Right renal cortex interstitium (tissue), 3 donors: ENCODE data around the gene LRRC14B. TPM values are rescaled to one million over a fixed set of nuclear protein-coding genes. Genes with fewer than 3 reads are reported as not detected.
"Not testable (repeated sequence)": the region's sequence is repeated elsewhere in the genome, so short reads cannot be mapped to it uniquely, and the experiment has no call there.

Source experiments
- DNase-seq, 3 donors: peaks; one replicate each; pipeline ENCODE4 v3.0.0-alpha.2; 2013; ENCODE audit warnings: low read depth in 3 of 3, low spot score in 2 of 3
- polyA plus RNA-seq, 3 donors: library from polyadenylated mRNA; unstranded; fragments of 120-200 nt; gene quantifications; one replicate each; pipeline ENCODE4 v1.2.1, GENCODE V29; 2013; ENCODE audit not compliant: insufficient read length in 3 of 3

The LRRC14B gene
- polyA plus RNA-seq, 3 donors = 0.08 TPM; not detected in 2

- DNase-seq = no peak
Observed at GRCh38 chr5:230711-231110, 39.4 kb downstream of the LRRC14B start.

DNA sequence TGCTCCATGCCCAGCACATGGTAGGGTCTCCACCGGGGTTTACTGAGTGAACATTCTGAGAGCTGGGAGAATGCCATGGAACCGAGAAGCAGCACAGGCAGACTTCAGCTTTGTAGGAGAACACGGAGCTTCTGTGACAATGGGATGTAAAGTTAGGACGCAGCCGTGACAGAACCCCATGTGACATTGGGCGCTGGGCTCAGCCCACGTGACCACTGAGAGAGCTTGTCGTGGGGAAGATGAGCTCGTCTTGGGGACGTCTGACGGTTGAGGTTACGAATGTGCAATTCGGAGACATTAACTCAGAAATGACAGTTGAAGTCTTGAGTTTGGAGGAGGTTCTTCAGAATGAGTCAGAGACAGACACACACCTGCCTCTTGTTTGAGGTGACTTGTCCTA is 40.4 kb downstream of the LRRC14B start:
- no peak for DNase-seq

DNA sequence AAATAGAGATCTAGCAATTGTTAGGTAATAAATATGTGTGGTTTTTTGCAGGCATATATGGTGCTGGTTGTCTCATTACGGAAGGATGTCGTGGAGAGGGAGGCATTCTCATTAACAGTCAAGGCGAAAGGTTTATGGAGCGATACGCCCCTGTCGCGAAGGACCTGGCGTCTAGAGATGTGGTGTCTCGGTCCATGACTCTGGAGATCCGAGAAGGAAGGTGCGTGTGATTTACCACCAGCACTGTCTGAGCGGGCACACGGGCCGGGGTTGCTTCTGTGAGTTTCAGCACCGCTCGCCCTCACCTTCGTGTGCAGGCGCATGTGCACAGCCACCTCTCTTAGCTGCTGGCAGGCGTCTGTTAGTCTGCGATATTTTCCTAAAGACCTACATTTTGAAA is 42.1 kb downstream of the LRRC14B start:
- DNase-seq = not testable (repeated sequence)

- no peak for DNase-seq
Observed at GRCh38 chr5:234450-234849, 43.2 kb downstream of the LRRC14B start.

DNA sequence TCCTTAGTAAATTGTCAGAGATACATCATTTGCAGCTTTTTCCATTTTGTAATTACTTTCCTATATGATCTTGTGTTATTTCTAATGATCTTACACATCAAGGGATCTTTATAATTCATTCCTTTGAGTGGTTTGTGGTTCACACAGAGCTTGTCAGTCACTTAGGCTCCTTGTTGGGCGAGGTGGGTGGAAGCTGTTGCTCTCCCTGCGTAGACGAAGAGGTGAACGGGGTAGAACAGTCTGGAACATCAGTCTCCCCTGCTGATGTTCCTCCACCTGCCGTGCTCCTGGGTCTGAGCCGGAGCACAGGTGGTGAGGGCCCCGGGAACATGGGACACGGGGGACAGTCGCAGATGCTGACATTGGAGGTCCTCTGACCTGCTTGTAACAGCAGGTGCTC is 44.2 kb downstream of the LRRC14B start:
- not testable (repeated sequence) for DNase-seq

GRCh38 chr5:237931-238330 is 46.6 kb downstream of the LRRC14B start:
- DNase-seq = not testable (repeated sequence)

DNA sequence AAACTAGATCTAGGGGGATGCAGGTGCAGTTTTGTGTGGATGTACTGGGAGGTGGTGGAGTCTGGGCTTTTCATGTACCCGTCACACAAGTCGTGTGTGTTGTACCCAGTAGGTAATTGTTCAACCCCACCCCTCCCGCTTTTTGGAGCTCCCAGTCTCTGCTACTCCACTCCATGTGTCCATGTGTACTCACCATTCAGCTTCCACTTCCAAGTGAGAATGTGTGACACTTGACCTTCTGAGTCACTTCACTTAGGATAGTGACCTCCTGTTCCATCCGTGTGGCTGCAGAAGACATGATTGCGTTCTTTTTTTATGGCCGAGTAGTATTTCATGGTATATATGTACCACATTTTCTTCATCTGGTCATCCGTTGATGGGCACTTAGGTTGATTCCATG is 49.3 kb downstream of the LRRC14B start:
- DNase-seq = not testable (repeated sequence)

- not testable (repeated sequence) for DNase-seq
Observed at GRCh38 chr5:241045-241669, 49.9 kb downstream of the LRRC14B start.

- not testable (repeated sequence) for DNase-seq
Observed at GRCh38 chr5:243683-244367, 52.5 kb downstream of the LRRC14B start.

DNA sequence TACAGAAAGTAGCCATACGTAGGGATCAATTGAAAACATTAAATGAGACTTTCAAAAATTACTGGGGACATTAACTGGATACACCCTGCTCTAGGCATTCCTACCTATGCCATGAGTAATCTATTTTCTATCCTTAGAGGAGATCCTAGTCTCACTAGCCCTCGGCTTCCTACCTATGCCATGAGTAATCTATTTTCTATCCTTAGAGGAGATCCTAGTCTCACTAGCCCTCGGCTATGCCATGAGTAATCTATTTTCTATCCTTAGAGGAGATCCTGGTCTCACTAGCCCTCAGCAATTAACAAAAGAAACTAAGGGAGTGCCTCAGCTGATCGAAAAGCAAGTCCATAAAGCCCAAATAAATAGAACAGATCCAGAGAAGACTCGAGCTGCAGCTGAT is 54.4 kb downstream of the LRRC14B start:
- DNase-seq = not testable (repeated sequence)

Other genes starting within 250 kb of the LRRC14B start
- 1 to 10 TPM; 8.1 to 9.5 (median 9.4) TPM for gene PLEKHG4B, start 99.3 kb upstream of the LRRC14B start, polyA plus RNA-seq
- gene CCDC127, start 26.7 kb downstream of the LRRC14B start, polyA plus RNA-seq = 10 to 100 TPM; 11.2 to 14.8 (median 11.7) TPM
- gene SDHA, start 26.8 kb downstream of the LRRC14B start, polyA plus RNA-seq = 100 to 1,000 TPM; 138 to 159 (median 146) TPM
- 100 to 1,000 TPM; 152 to 161 (median 161) TPM for gene PDCD6, start 80.2 kb downstream of the LRRC14B start, polyA plus RNA-seq
- 1 to 10 TPM; 1.6 to 2.1 (median 1.9) TPM for gene AHRR, start 130.2 kb downstream of the LRRC14B start, polyA plus RNA-seq